Progenitor cell of endocrine pancreas (in vitro differentiated cells): Measurements from ENCODE around the gene DROSHA. TPM values are rescaled to one million over a fixed set of nuclear protein-coding genes. Genes with fewer than 3 reads are reported as not detected.

ENCODE experiments used
- DNase-seq: peaks from one replicate; pipeline ENCODE4 v3.0.0; 2021; ENCODE audit warnings: low spot score; ENCODE audit not compliant: unreplicated experiment
- H3K27ac Mint-ChIP-seq: 2 replicates; pipeline ENCODE4 v1.8.0; 2021; ENCODE audit warnings: mild to moderate bottlenecking, moderate library complexity, mixed read lengths
- H3K27me3 Mint-ChIP-seq: 2 replicates; pipeline ENCODE4 v1.8.0; 2021; ENCODE audit warnings: mixed read lengths
- H3K36me3 Mint-ChIP-seq: 2 replicates; pipeline ENCODE4 v1.8.0; 2022; ENCODE audit warnings: mixed read lengths; ENCODE audit not compliant: insufficient read depth
- H3K4me1 Mint-ChIP-seq: 2 replicates; pipeline ENCODE4 v1.8.0; 2021; ENCODE audit warnings: low read depth, mixed read lengths
- H3K4me3 Mint-ChIP-seq: 2 replicates; pipeline ENCODE4 v1.8.0; 2021; ENCODE audit warnings: low read depth, mild to moderate bottlenecking, moderate library complexity, mixed read lengths
- H3K9me3 Mint-ChIP-seq: 2 replicates; pipeline ENCODE4 v1.8.0; 2021; ENCODE audit warnings: low read depth, mixed read lengths
- total RNA-seq: library from RNA; stranded (reverse); gene quantifications from 2 replicates; pipeline ENCODE4 v1.2.1, GENCODE V29; 2021
- TF ChIP-seq, protein P1 (sequence below): fragments of 200-600 bp; sonication (generic); IDR thresholded peaks from one replicate; pipeline ENCODE4 v1.5.0; 2021; ENCODE audit warnings: antibody characterized with exemption, mild to moderate bottlenecking; ENCODE audit not compliant: unreplicated experiment

The DROSHA gene
- total RNA-seq, 1 donor from 2014 or later: 100 TPM

DNA sequence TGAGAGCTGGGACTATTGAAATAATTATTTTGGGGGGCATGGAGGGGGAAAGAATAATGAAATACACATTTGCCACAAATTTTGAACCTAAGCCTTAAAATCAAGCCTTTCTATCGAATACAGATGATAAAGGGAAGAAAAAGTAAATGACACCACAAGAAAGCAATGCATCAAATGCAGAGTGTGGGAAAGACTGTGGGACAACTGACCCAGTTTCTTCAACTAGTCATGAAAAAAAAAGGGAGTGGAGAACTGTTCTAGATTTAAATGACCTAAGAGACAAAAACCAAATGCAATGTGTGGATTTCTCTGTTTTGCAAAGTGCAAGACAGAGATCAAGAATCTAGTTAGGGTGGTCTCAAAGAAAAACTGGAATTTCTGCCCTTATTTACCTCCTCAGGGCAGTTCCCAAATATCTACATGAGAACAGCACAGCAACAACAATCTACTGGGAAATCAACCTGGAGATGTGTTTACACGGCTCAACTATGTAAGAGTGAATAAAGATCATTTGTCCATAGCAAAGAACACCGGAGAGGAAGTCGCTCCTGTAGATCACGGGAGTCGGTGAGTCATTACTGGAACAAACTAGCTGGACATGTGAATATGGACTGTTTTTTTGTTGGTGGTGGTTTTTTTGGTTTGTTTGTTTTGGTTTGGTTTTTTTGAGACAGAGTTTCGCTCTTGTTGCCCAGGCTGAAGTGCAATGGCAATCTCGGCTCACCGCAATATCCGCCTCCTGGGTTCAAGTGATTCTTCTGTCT, 145.9 kb downstream of the DROSHA start:
- Mint-ChIP-seq H3K27me3 (peaks cover 12% of the 10 kb centered on the region), H3K27ac (no peak overlapping the region), H3K4me3 (no peak overlapping the region), H3K9me3 (peaks cover 29% of the 10 kb centered on the region), H3K36me3 (no peaks in the 10 kb centered on the region), H3K4me1 (peaks cover 6% of the 10 kb centered on the region)
- TF ChIP-seq, protein P1, sequence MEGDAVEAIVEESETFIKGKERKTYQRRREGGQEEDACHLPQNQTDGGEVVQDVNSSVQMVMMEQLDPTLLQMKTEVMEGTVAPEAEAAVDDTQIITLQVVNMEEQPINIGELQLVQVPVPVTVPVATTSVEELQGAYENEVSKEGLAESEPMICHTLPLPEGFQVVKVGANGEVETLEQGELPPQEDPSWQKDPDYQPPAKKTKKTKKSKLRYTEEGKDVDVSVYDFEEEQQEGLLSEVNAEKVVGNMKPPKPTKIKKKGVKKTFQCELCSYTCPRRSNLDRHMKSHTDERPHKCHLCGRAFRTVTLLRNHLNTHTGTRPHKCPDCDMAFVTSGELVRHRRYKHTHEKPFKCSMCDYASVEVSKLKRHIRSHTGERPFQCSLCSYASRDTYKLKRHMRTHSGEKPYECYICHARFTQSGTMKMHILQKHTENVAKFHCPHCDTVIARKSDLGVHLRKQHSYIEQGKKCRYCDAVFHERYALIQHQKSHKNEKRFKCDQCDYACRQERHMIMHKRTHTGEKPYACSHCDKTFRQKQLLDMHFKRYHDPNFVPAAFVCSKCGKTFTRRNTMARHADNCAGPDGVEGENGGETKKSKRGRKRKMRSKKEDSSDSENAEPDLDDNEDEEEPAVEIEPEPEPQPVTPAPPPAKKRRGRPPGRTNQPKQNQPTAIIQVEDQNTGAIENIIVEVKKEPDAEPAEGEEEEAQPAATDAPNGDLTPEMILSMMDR: no peak
- no peak for DNase-seq

DNA sequence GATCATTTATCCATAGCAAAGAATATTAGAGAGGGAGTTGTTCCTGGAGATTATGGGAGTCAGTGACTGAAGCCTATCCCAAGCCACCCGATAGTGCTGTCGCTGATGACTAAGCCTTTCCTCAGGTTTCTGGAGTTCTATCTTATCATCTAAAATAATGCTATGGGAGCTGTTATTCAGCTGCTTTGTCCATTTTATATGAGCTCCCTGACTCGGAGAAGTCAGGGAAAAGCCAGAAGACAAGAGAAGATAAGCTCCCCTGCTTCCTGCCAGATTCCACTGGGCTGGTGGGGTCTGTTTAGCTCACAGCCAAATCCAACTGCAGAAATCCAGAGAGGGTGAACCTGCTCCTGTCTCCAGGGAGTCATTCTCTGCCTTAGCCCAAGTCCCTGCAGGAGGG, 148.2 kb downstream of the DROSHA start:
- H3K27ac Mint-ChIP-seq: no peak overlapping the region
- H3K9me3 Mint-ChIP-seq: peaks cover 26% of the 10 kb centered on the region
- no peak overlapping the region for H3K4me3 Mint-ChIP-seq
- H3K4me1 Mint-ChIP-seq: peaks cover 6% of the 10 kb centered on the region
- no peaks in the 10 kb centered on the region for H3K36me3 Mint-ChIP-seq
- H3K27me3 Mint-ChIP-seq: peaks cover 12% of the 10 kb centered on the region
- DNase-seq: no peak
- TF ChIP-seq, protein P1: no peak

DNA sequence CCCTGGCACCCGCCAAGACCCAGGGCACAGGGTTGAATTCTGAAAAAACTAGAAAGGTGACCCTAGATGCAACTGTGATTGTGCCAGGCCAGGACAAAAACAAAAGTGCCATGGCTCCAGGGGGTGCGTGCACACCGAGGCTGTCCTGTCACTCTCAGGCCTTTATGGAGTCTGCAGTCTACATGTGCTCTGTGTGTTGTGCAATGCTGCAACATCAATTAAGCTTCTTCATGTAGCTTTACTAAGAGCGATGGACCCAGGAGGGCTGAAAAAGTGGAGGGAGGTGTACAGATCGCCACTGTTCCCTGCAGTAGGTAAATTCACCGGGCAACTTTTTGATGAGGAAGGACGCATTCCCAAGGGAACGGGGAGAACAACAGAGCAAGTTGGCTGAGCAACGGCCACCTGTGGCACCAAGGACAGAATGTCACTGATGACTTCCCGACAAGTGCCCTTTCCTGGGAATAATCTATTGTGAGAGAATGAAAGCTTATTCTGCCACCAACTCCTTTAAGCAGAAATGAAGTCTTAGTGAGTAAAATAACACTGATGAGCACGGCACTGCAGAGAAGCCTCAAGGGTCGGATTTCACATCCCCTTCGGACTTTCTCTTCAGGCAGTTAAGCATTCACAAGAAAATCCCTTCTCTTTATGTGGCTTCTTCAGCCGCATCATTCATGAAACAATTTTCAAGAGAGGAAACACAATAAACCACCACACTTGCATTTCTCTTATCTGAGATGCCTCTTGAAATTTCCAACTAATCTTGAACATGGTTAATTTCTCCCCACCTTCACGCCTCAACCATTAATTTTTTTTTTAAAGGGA, 149.6 kb downstream of the DROSHA start:
- no peak for DNase-seq
- TF ChIP-seq, protein P1: no peak
- no peaks in the 10 kb centered on the region for H3K36me3 Mint-ChIP-seq
- H3K9me3 Mint-ChIP-seq: peaks cover 13% of the 10 kb centered on the region
- peaks cover 12% of the 10 kb centered on the region for H3K27me3 Mint-ChIP-seq
- H3K27ac Mint-ChIP-seq: no peak overlapping the region
- H3K4me1 Mint-ChIP-seq: peaks cover 6% of the 10 kb centered on the region
- no peak overlapping the region for H3K4me3 Mint-ChIP-seq

DNA sequence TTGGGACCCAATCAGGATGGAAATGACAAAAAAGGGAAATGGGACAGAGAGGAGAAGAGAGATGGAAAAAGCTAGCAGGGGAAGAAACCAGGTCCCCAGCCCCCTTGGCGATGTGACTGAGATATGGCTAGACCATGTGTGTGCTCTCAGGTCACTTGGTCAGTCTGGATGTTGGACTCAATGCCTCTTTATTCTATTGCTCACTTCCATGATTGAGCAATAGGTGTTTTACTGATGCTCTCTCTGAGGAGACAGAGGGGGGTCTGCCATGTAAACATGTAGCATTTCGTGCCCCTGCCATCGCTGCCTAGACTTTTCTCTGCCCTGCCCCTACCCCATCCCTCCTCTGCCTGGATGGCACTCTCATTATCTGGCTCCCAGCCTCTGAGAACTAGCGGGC, 150.6 kb downstream of the DROSHA start:
- peaks cover 6% of the 10 kb centered on the region for H3K4me1 Mint-ChIP-seq
- no peaks in the 10 kb centered on the region for H3K36me3 Mint-ChIP-seq
- TF ChIP-seq, protein P1: no peak
- no peak for DNase-seq
- peaks cover 11% of the 10 kb centered on the region for H3K9me3 Mint-ChIP-seq
- H3K27me3 Mint-ChIP-seq: peaks cover 12% of the 10 kb centered on the region
- no peak overlapping the region for H3K4me3 Mint-ChIP-seq
- H3K27ac Mint-ChIP-seq: no peak overlapping the region

DNA sequence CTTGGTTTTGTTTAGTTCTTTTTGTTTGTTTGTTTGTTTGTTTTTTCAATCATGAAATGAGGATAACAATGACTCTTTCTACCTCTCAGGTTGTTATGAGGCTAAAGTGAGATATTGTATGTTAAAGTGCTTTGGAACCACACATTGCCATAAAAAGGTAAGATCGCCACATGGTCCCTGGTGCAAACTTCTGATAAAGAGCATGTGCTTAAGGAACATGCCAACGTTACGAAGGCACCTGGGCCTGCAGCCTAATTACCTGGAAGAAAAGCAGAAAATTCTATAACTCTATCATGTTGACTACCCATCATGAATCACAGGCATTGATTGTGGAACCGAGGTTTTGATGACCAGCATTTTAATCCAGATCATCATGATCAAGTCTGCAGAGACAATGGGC, 151.8 kb downstream of the DROSHA start:
- TF ChIP-seq, protein P1: no peak
- peaks cover 6% of the 10 kb centered on the region for H3K4me1 Mint-ChIP-seq
- H3K36me3 Mint-ChIP-seq: no peaks in the 10 kb centered on the region
- H3K27me3 Mint-ChIP-seq: peaks cover 12% of the 10 kb centered on the region
- peaks cover 4% of the 10 kb centered on the region for H3K9me3 Mint-ChIP-seq
- H3K27ac Mint-ChIP-seq: no peak overlapping the region
- H3K4me3 Mint-ChIP-seq: no peak overlapping the region
- no peak for DNase-seq
